HG03139 (cell line): ENCODE data around the gene FRAS1.
"Not testable (repeated sequence)": the region's sequence is repeated elsewhere in the genome, so short reads cannot be mapped to it uniquely, and the experiment has no call there.

Experiments
- ATAC-seq: cut with Tn5 transposase; IDR thresholded peaks from one replicate; pipeline ENCODE4 v1.9.1; 2021; ENCODE audit not compliant: unreplicated experiment

The FRAS1 gene

GRCh38 chr4:78057135-78057599 lies at the start of gene FRAS1:
Gene FRAS1 (plus strand): TSS chr4:78057323. CDS start chr4:78058010, 687 bp downstream.
- no peak for ATAC-seq

GRCh38 chr4:78011003-78011402 lies 46.1 kb upstream of the FRAS1 start:
- ATAC-seq = not testable (repeated sequence)

- ATAC-seq = no peak
Measured at GRCh38 chr4:78014889-78015886, 41.9 kb upstream of the FRAS1 start.

- ATAC-seq = no peak
Measured at GRCh38 chr4:78018271-78019049, 38.7 kb upstream of the FRAS1 start.

- ATAC-seq = no peak
Measured at GRCh38 chr4:78019414-78019813, 37.7 kb upstream of the FRAS1 start.

- ATAC-seq = no peak
Measured at GRCh38 chr4:78020677-78021076, 36.4 kb upstream of the FRAS1 start.

GRCh38 chr4:78022517-78022916 lies 34.6 kb upstream of the FRAS1 start:
- no peak for ATAC-seq

- ATAC-seq = no peak
Measured at GRCh38 chr4:78024085-78024484, 33.0 kb upstream of the FRAS1 start.

- ATAC-seq = no peak
Measured at GRCh38 chr4:78024576-78025091, 32.5 kb upstream of the FRAS1 start.

- ATAC-seq = no peak
Measured at GRCh38 chr4:78031417-78031950, 25.6 kb upstream of the FRAS1 start.

GRCh38 chr4:78032446-78032845 lies 24.7 kb upstream of the FRAS1 start:
- ATAC-seq = no peak

- no peak for ATAC-seq
Measured at GRCh38 chr4:78032929-78033328, 24.2 kb upstream of the FRAS1 start.

- ATAC-seq = no peak
Measured at GRCh38 chr4:78033861-78034260, 23.3 kb upstream of the FRAS1 start.

GRCh38 chr4:78038704-78039103 lies 18.4 kb upstream of the FRAS1 start:
- ATAC-seq = no peak

- ATAC-seq = no peak
Measured at GRCh38 chr4:78039678-78040077, 17.4 kb upstream of the FRAS1 start.

GRCh38 chr4:78040431-78040830 lies 16.7 kb upstream of the FRAS1 start:
- no peak for ATAC-seq

GRCh38 chr4:78047366-78047765 lies 9.8 kb upstream of the FRAS1 start:
- ATAC-seq = no peak

- ATAC-seq = peak; percentile 70
Measured at GRCh38 chr4:78056265-78057129, 626 bp upstream of the FRAS1 start.

GRCh38 chr4:78057600-78058550 lies 752 bp downstream of the FRAS1 start:
- no peak for ATAC-seq
